Measurements from ENCODE around the gene GPRIN1.

GRCh38 chr5:176646049-176646706 is 36.2 kb upstream of the GPRIN1 start:
- TF ChIP-seq TARDBP (IDR thresholded peaks at IDR 0.05), result no peak
- no peak for TF ChIP-seq FOXM1 (IDR thresholded peaks at IDR 0.05; ENCODE audit: borderline replicate concordance)
- TF ChIP-seq FOXK2 (IDR thresholded peaks at IDR 0.05), result no peak
- TF ChIP-seq BHLHE40 (IDR thresholded peaks at IDR 0.05; ENCODE audit: borderline replicate concordance), result no peak
- TF ChIP-seq CTBP1 (IDR thresholded peaks at IDR 0.05; ENCODE audit: borderline replicate concordance), result no peak
- TF ChIP-seq LEF1 (IDR thresholded peaks at IDR 0.05; ENCODE audit: borderline replicate concordance), result no peak
- TF ChIP-seq L3MBTL2 (conservative IDR thresholded peaks at IDR 0.05), result no peak
- no peak for TF ChIP-seq SP1 (IDR thresholded peaks at IDR 0.05)
- TF ChIP-seq ELF4 (IDR thresholded peaks at IDR 0.05), result no peak
- no peak for TF ChIP-seq ARNT (IDR thresholded peaks at IDR 0.05)
- TF ChIP-seq HDGF (IDR thresholded peaks at IDR 0.05; ENCODE audit: borderline replicate concordance), result no peak

Data from HEK293T (cell line).